ENCODE measurements around the gene RBM28. TPM values are rescaled to one million over a fixed set of nuclear protein-coding genes. Genes with fewer than 3 reads are reported as not detected.
A peak's percentile ranks its signal among the peaks of the same experiment; 100 is the strongest.

RBM28 gene
- total and polyA plus RNA-seq, 2 of the 8 experiments (the other 6 are each of a cell fraction or from before 2014, with no cell fraction given), result 12.8 to 65.3 TPM

GRCh38 chr7:128322040-128322643, 21.6 kb downstream of the RBM28 start:
- Histone ChIP-seq H3K27ac (ENCODE audit: low read depth, low read length) (no peak overlapping the region), H4K91ac (replicated peaks; ENCODE audit: insufficient read length, low read length) (no peak overlapping the region), H3K4me2 (ENCODE audit: insufficient read depth in 1 of 2, low read depth in 2 of 2, low read length in 2 of 2) (no peak overlapping the region), H3K79me1 (ENCODE audit: low read depth, low read length) (no peaks in the 10 kb centered on the region; the same call in 1 of the 2 replicates), H2BK15ac (ENCODE audit: low read length) (no peak overlapping the region), H3K9me3 (ENCODE audit: insufficient read depth in 2 of 2, low read depth in 1 of 2, low read length in 1 of 2) (no peaks in the 10 kb centered on the region), H2AK5ac (ENCODE audit: low read depth, low read length) (no peak overlapping the region), H2BK120ac (replicated peaks; ENCODE audit: low read depth, low read length) (no peak overlapping the region), H3K4ac (replicated peaks; ENCODE audit: insufficient read length, low read depth, low read length) (no peak overlapping the region), H4K8ac (ENCODE audit: extremely low read depth, insufficient read depth, low read length) (no peak overlapping the region), H4K5ac (ENCODE audit: insufficient read length, low read depth, low read length) (no peak overlapping the region), H3K4me1 (replicated peaks in 1 of 4; ENCODE audit: control insufficient read depth in 3 of 4, insufficient read depth in 4 of 4, low read length in 3 of 4) (no peaks in the 10 kb centered on the region), H3K14ac (ENCODE audit: insufficient read length) (no peak overlapping the region), H3K79me2 (ENCODE audit: control insufficient read depth in 1 of 2, insufficient read depth in 2 of 2, low read length in 2 of 2) (no peaks in the 10 kb centered on the region), H2BK20ac (ENCODE audit: low read length) (no peak overlapping the region), H3K18ac (ENCODE audit: extremely low read depth, low read length) (no peak overlapping the region), H3K36me3 (ENCODE audit: control insufficient read depth in 2 of 4, insufficient read depth in 4 of 4, low read length in 3 of 4) (peaks cover 37 to 80% (median 59%) of the 10 kb centered on the region in 4 experiments), H2AFZ (ENCODE audit: low read length) (no peak overlapping the region), H2BK12ac (ENCODE audit: low read depth, low read length) (no peak overlapping the region), H3K27me3 (replicated peaks in 1 of 4; ENCODE audit: control insufficient read depth in 3 of 4, extremely low read depth in 1 of 4, insufficient read depth in 3 of 4, low read length in 3 of 4) (no peaks in the 10 kb centered on the region), H4K20me1 (replicated peaks in 1 of 2; ENCODE audit: control insufficient read depth in 1 of 2, insufficient read depth in 2 of 2, low read length in 2 of 2) (no peaks in the 10 kb centered on the region), H3K23ac (ENCODE audit: insufficient read length) (no peak overlapping the region), H3K9ac (replicated peaks in 1 of 4; ENCODE audit: extremely low read depth in 1 of 4, low read depth in 3 of 4, low read length in 3 of 4) (no peak overlapping the region), H3K23me2 (ENCODE audit: low read depth, low read length) (no peaks in the 10 kb centered on the region), H3K4me3 (ENCODE audit: extremely low read depth in 1 of 4, insufficient read depth in 2 of 4, low read depth in 3 of 4, low read length in 4 of 4) (no peak overlapping the region), H2BK5ac (ENCODE audit: low read depth, low read length) (no peak overlapping the region), H3K56ac (replicated peaks; ENCODE audit: insufficient read length, low read depth, low read length) (no peak overlapping the region)
- DNase-seq (ENCODE audit: low read depth in 1 of 2, low spot score in 2 of 2) (no peak), FAIRE-seq (no peak)
- ChIA-PET CTCF (ENCODE audit: partially characterized antibody) (interaction anchor here (0.6 to 5.0 kb wide), 29 partner anchors 10 to 1007 kb away, joined by 3 to 23 read pairs (median 3); no protein-coding TSS in a partner anchor), POLR2A (ENCODE audit: partially characterized antibody) (interaction anchor here (0.6 to 2.0 kb wide), 3 partner anchors 11 to 15 kb away, joined by 3 to 5 read pairs (median 4); no protein-coding TSS in a partner anchor)
- TF ChIP-seq RAD21 (IDR thresholded peaks at IDR 0.05 in 1 of 2, conservative IDR thresholded peaks at IDR 0.05 in 1 of 2; ENCODE audit: low read depth in 2 of 2, low read length in 2 of 2), result peak; percentile 69 to 70
- TF ChIP-seq, protein P1, sequence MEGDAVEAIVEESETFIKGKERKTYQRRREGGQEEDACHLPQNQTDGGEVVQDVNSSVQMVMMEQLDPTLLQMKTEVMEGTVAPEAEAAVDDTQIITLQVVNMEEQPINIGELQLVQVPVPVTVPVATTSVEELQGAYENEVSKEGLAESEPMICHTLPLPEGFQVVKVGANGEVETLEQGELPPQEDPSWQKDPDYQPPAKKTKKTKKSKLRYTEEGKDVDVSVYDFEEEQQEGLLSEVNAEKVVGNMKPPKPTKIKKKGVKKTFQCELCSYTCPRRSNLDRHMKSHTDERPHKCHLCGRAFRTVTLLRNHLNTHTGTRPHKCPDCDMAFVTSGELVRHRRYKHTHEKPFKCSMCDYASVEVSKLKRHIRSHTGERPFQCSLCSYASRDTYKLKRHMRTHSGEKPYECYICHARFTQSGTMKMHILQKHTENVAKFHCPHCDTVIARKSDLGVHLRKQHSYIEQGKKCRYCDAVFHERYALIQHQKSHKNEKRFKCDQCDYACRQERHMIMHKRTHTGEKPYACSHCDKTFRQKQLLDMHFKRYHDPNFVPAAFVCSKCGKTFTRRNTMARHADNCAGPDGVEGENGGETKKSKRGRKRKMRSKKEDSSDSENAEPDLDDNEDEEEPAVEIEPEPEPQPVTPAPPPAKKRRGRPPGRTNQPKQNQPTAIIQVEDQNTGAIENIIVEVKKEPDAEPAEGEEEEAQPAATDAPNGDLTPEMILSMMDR (IDR thresholded peaks at IDR 0.05; ENCODE audit: control extremely low read depth in 1 of 3, insufficient read depth in 1 of 3, low read depth in 1 of 3, low read length in 3 of 3), result peak in 2 of 3 experiments; percentile 50 to 54; a peak in 2 of 4 replicates
- no peak for TF ChIP-seq POLR2A (IDR thresholded peaks at IDR 0.05; ENCODE audit: control extremely low read depth in 1 of 2, low read depth in 2 of 2, low read length in 2 of 2)
- 79% methylated on average over 3 of the region's 3 CpGs; no CpG with 5 or more reads in 1 of the 2 experiments for WGBS, 2 experiments (ENCODE audit: extremely low coverage in 1 of 2, insufficient coverage in 1 of 2, insufficient read length in 1 of 2, insufficient replicate concordance in 2 of 2, low coverage in 1 of 2, low lambda C conversion rate in 2 of 2, missing lambda C conversion rate in 1 of 2)
